ENCODE measurements around the gene TRIM66.

GRCh38 chr11:8697054-8697453 is 14.6 kb upstream of the TRIM66 start:
- TF ChIP-seq, protein P1, sequence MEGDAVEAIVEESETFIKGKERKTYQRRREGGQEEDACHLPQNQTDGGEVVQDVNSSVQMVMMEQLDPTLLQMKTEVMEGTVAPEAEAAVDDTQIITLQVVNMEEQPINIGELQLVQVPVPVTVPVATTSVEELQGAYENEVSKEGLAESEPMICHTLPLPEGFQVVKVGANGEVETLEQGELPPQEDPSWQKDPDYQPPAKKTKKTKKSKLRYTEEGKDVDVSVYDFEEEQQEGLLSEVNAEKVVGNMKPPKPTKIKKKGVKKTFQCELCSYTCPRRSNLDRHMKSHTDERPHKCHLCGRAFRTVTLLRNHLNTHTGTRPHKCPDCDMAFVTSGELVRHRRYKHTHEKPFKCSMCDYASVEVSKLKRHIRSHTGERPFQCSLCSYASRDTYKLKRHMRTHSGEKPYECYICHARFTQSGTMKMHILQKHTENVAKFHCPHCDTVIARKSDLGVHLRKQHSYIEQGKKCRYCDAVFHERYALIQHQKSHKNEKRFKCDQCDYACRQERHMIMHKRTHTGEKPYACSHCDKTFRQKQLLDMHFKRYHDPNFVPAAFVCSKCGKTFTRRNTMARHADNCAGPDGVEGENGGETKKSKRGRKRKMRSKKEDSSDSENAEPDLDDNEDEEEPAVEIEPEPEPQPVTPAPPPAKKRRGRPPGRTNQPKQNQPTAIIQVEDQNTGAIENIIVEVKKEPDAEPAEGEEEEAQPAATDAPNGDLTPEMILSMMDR (IDR thresholded peaks at IDR 0.05; ENCODE audit: insufficient read depth, low read length): no peak
- TF ChIP-seq GABPA (IDR thresholded peaks at IDR 0.05; ENCODE audit: low read depth) (no peak), POLR2AphosphoS5 (IDR thresholded peaks at IDR 0.05; ENCODE audit: low read depth) (no peak), REST (IDR thresholded peaks at IDR 0.05; ENCODE audit: insufficient replicate concordance, low read depth) (no peak), SPI1 (IDR thresholded peaks at IDR 0.05; ENCODE audit: borderline replicate concordance, low read depth) (peak; percentile 95)

All from HL-60 (cell line).